ENCODE data around the gene SPINT2.
"Not testable (repeated sequence)": the region's sequence is repeated elsewhere in the genome, so short reads cannot be mapped to it uniquely, and the experiment has no call there.

The SPINT2 gene

GRCh38 chr19:38264486-38265212 lies at the start of gene SPINT2:
TSS of gene SPINT2 (plus strand) at chr19:38264573. CDS start at chr19:38264893, 320 bp downstream.
- DNase-seq: peak; percentile 90

GRCh38 chr19:38216785-38217641 lies 47.4 kb upstream of the SPINT2 start:
- DNase-seq: no peak

GRCh38 chr19:38218204-38218603 lies 46.2 kb upstream of the SPINT2 start:
- DNase-seq: no peak

GRCh38 chr19:38219221-38219620 lies 45.2 kb upstream of the SPINT2 start:
- peak; percentile 66 for DNase-seq

GRCh38 chr19:38221421-38221820 lies 43.0 kb upstream of the SPINT2 start:
- DNase-seq: no peak

GRCh38 chr19:38221919-38222830 lies 42.2 kb upstream of the SPINT2 start:
- DNase-seq: peak; percentile 56

GRCh38 chr19:38223119-38223523 lies 41.3 kb upstream of the SPINT2 start:
- DNase-seq: no peak

GRCh38 chr19:38223617-38224013 lies 40.8 kb upstream of the SPINT2 start:
- DNase-seq: no peak

- DNase-seq: peak; percentile 93
These were observed 40.1 kb upstream of the SPINT2 start, which contains the start of gene DPF1 for GRCh38 chr19:38224014-38224862. TSS of gene DPF1 (minus strand) at chr19:38224222. CDS start at chr19:38224142, 80 bp downstream.

GRCh38 chr19:38224863-38225218 lies 39.5 kb upstream of the SPINT2 start:
- DNase-seq: not testable (repeated sequence)

GRCh38 chr19:38227287-38228004 lies 36.9 kb upstream of the SPINT2 start:
- no peak for DNase-seq

- no peak for DNase-seq
These were observed 36.4 kb upstream of the SPINT2 start for GRCh38 chr19:38228005-38228377.

- no peak for DNase-seq
These were observed 35.6 kb upstream of the SPINT2 start for GRCh38 chr19:38228491-38229439.

- DNase-seq: peak; percentile 82
These were observed 34.7 kb upstream of the SPINT2 start for GRCh38 chr19:38229585-38230073.

- not testable (repeated sequence) for DNase-seq
These were observed 33.8 kb upstream of the SPINT2 start for GRCh38 chr19:38230506-38231133.

GRCh38 chr19:38231918-38232317 lies 32.5 kb upstream of the SPINT2 start:
- no peak for DNase-seq

- DNase-seq: peak; percentile 87
These were observed 30.6 kb upstream of the SPINT2 start for GRCh38 chr19:38233740-38234251.

- DNase-seq: no peak
These were observed 29.8 kb upstream of the SPINT2 start for GRCh38 chr19:38234615-38235014.

- no peak for DNase-seq
These were observed 24.6 kb upstream of the SPINT2 start for GRCh38 chr19:38239816-38240215.

All from islet precursor cell (in vitro differentiated cells).